ENCODE data around the gene NKX2-2.

DNA sequence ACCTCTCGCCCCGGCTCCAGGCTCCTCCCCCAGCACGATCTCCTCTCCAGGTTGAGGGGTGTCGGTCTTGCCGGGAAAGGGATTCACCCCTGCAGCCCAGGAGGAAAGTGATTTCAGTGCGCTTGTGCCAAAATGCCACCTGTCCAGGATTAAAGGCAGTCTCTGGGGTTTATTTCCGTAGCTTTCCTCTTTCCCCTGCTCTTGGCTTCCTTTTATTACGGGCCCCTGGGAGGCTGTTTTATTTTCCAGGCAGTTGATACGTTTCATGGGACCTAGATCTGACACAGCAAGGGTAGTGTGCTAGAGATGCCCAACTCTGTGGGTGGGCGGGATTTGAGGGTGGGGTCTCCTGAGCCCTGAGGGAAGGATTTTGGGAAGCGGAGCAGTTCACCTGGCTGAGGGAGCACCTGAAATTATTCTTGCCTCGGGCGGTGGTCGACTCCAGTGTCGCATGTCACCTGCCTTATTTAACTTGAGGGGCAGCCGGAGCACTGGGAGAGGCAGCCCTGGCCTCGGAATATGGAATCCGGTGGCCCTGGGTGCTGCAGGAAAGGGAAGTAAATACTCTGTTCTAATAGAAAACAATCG is 9.5 kb upstream of the NKX2-2 start:
- TF ChIP-seq POLR2A (IDR thresholded peaks at IDR 0.05) (no peak), POLR2AphosphoS5 (IDR thresholded peaks at IDR 0.05; ENCODE audit: insufficient read depth in 1 of 2, low read depth in 1 of 2) (no peak)

Data from vagina (tissue), 2 donors.